Heart left ventricle (tissue), 16 donors: ENCODE measurements around the gene DESI2. TPM values are rescaled to one million over a fixed set of nuclear protein-coding genes. Genes with fewer than 3 reads are reported as not detected.

Experiments used
- ATAC-seq, 4 donors: fragments of 200-7000 bp; cut with Tn5 transposase; one replicate each; pipeline ENCODE4 v1.9.1; 2020 to 2022; ENCODE audit warnings: moderate library complexity in 4 of 4, mild to moderate bottlenecking in 3 of 4, moderate number of reproducible peaks in 1 of 4
- DNase-seq, 5 donors: peaks; one replicate each; pipeline ENCODE4 v3.0.0-alpha.2; 2020
- H3K27ac ChIP-seq, 12 donors: fragments of 200-600 bp; sonication (generic) in 4 of 12; one replicate each; pipeline versions ENCODE4 v1.5.0 to v1.8.0; 2016 to 2022; ENCODE audit warnings: mild to moderate bottlenecking in 2 of 12
- H3K27me3 ChIP-seq, 9 donors: fragments of 200-600 bp; sonication (generic) in 2 of 9; one replicate each; pipeline versions ENCODE4 v1.5.1 to v1.8.0; 2016 to 2022; ENCODE audit warnings: mild to moderate bottlenecking in 3 of 9
- H3K36me3 ChIP-seq, 9 donors: fragments of 200-600 bp; sonication (generic) in 2 of 9; one replicate each; pipeline versions ENCODE4 v1.5.0 to v1.8.0; 2018 to 2022; ENCODE audit warnings: mild to moderate bottlenecking in 2 of 9
- H3K4me1 ChIP-seq, 12 donors: fragments of 200-600 bp; sonication (generic) in 4 of 12; one replicate each; pipeline versions ENCODE4 v1.5.0 to v1.8.0; 2016 to 2022; ENCODE audit warnings: mild to moderate bottlenecking in 3 of 12
- H3K4me3 ChIP-seq, 12 donors: fragments of 200-600 bp; sonication (generic) in 4 of 12; one replicate each; pipeline versions ENCODE4 v1.5.0 to v1.8.0; 2017 to 2022; ENCODE audit warnings: mild to moderate bottlenecking in 9 of 12, moderate library complexity in 4 of 12
- H3K9me3 ChIP-seq, 12 donors: fragments of 200-600 bp; sonication (generic) in 4 of 12; one replicate each; pipeline versions ENCODE4 v1.5.0 to v1.8.0; 2016 to 2022; ENCODE audit warnings: mild to moderate bottlenecking in 1 of 12
- POLR2A ChIP-seq, 2 donors: fragments of 450-650 bp; IDR thresholded peaks; one replicate each; pipeline ENCODE4 v1.6.1; 2017; ENCODE audit warnings: antibody characterized with exemption in 2 of 2, mild to moderate bottlenecking in 2 of 2, moderate library complexity in 2 of 2
- WGBS, 4 donors: extraction: QIAGEN DNeasy Blood & Tissue Kit in 2 of 4; methylation state at CpG; one replicate each; pipeline versions ENCODE4 v1.1.5 to v1.1.7; 2013 to 2018; 5-methylcytosine and 5-hydroxymethylcytosine counted together
- intact Hi-C, 10 donors: fragments of 100-400 bp; cut with DNase I; formaldehyde crosslinking; loops; one replicate each; pipeline versions ENCODE4 v1.11.1 to v1.14.2; 2022
- polyA plus RNA-seq, 2 donors: library from polyadenylated mRNA; stranded (reverse); fragments of 200-250 nt; gene quantifications; one replicate each; pipeline ENCODE4 v1.2.3, GENCODE V29; 2013
- total RNA-seq, 9 donors: library from RNA; depleted of rRNA in 2 of 9; stranded (reverse); fragments of >200 nt in 2 of 9; fragmentation: NEBNext Ultra II Directional in 3 of 9; extraction: Animal tissue kit (Norgen Biotek cat#: 25700) in 3 of 9; gene quantifications; one replicate each; pipeline versions ENCODE4 v1.1.0 to v1.2.4, GENCODE V29; 2016 to 2023
- TF ChIP-seq, protein P1 (sequence below), 12 donors: fragments of 200-600 bp; sonication (generic) in 4 of 12; IDR thresholded peaks; one replicate each; pipeline versions ENCODE4 v1.5.0 to v1.8.0; 2018 to 2022; ENCODE audit warnings: antibody characterized with exemption in 12 of 12, mild to moderate bottlenecking in 5 of 12
- donor health status: ischemic (EF 13 %, LVEDD 7.1; RV severe dilation, severe dysfunction).
- donor health status: healthy with polysubstance abuse.
- donor health status: DM: no; HTN: yes; CAD: no.
- donor health status: DM: no; HTN: no; CAD: no.
- donor health status: ischemic (EF 25% LVEDD 6.9; RV normal size, moderate dysfunction).
- donor health status: ischemic (EF 25% LVEDD 5.7; RV mildly dilated, moderate dysfunction).
- donor health status: healthy.
- donor health status: DM: yes; HTN: yes; CAD: no.
- donor health status: ischemic (EF 35%, LVEDD 5.7; RV mildly dilated, moderate dysfunction).
- donor health status: nonischemic (EF 11% LVEDD 7.7; RV severe dilation, severe dysfunction).
- donor health status: DM: yes; HTN: yes; CAD: no.
- donor health status: PGD.
- donor health status: ischemic (EF 29% LVEDD 5.4; RV normal size, mild dysfunction).
- donor health status: nonischemic (EF 23%, LVEDD 6.1; RV moderate dilation, normal function).

The DESI2 gene
- total and polyA plus RNA-seq, 11 donors = 8.2 to 34.2 (median 22.4) TPM

DNA sequence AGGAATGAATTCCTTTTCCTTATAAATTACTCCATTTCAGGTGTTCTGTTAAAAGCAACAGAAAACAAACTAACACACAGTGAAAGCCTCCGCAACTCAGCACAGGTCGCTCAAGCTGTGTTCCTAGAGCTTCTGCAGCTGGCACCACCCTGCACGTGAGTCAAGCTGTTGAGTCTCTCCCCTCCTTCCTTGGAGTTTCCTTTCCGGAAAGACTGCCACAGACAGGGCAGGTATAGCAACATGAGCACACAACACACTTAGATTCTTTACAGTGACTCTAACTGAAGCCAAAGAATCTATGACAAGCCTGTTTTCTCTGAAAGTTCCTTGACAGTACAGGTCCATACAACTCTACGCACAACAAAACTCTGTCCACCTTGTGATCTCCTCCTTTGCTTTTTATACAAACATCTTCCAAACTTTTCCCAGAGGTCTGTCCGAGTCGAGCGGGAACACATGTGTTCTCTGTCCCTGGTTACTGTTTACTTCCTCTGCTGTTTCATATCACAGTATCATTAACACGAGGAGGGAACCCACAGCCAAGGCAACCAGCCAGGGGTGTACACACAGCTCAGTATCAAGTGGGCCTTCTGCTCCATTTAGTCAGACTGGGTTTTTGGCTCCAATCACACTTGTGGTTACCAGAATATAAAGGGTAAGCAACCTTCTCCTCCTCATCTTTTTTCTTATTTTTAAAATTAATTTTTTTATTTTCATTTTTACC is 38.7 kb upstream of the DESI2 start:
- TF ChIP-seq, protein P1, sequence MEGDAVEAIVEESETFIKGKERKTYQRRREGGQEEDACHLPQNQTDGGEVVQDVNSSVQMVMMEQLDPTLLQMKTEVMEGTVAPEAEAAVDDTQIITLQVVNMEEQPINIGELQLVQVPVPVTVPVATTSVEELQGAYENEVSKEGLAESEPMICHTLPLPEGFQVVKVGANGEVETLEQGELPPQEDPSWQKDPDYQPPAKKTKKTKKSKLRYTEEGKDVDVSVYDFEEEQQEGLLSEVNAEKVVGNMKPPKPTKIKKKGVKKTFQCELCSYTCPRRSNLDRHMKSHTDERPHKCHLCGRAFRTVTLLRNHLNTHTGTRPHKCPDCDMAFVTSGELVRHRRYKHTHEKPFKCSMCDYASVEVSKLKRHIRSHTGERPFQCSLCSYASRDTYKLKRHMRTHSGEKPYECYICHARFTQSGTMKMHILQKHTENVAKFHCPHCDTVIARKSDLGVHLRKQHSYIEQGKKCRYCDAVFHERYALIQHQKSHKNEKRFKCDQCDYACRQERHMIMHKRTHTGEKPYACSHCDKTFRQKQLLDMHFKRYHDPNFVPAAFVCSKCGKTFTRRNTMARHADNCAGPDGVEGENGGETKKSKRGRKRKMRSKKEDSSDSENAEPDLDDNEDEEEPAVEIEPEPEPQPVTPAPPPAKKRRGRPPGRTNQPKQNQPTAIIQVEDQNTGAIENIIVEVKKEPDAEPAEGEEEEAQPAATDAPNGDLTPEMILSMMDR (IDR thresholded peaks at IDR 0.05) = no peak
- no peak for TF ChIP-seq POLR2A (IDR thresholded peaks at IDR 0.05)
- intact Hi-C loops = no loop called here
- 69 to 76% (median 74%) methylated on average over 9 of the region's 9 CpGs for WGBS, 4 donors
- no peaks in the 10 kb centered on the region for H3K9me3 ChIP-seq
- H3K36me3 ChIP-seq = no peaks in the 10 kb centered on the region
- DNase-seq = no peak
- no peak overlapping the region for H3K27ac ChIP-seq
- H3K4me1 ChIP-seq = no peaks in the 10 kb centered on the region
- H3K27me3 ChIP-seq = no peaks in the 10 kb centered on the region
- H3K4me3 ChIP-seq = no peak overlapping the region
- no peak for ATAC-seq

DNA sequence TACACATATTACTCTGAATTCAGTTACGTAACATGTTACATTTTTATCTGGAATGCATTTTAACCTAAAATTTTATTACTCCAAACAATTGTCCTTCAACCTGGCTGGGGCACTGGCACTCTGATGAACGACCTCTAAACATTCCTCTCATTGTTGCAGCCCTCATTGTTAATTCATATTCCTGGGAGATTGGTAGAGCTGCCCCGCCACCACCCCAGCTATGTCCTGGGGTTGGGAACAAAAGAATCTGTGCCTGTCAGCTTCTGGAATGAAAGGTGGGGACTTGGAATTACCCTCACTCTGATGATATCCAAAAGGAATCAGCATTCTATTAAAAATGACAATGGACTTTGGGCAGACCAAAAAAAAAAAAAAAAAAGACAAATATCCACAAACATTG is 38.0 kb upstream of the DESI2 start:
- no peaks in the 10 kb centered on the region for H3K9me3 ChIP-seq
- no peak overlapping the region for H3K4me3 ChIP-seq
- no peak overlapping the region for H3K27ac ChIP-seq
- no peaks in the 10 kb centered on the region for H3K27me3 ChIP-seq
- TF ChIP-seq, protein P1 (IDR thresholded peaks at IDR 0.05) = no peak
- no peak for TF ChIP-seq POLR2A (IDR thresholded peaks at IDR 0.05)
- H3K4me1 ChIP-seq = no peaks in the 10 kb centered on the region
- 42 to 74% (median 65%) methylated on average over 3 of the region's 3 CpGs for WGBS, 4 donors
- intact Hi-C loops = no loop called here
- ATAC-seq (no peak), DNase-seq (no peak)
- H3K36me3 ChIP-seq = no peaks in the 10 kb centered on the region

GRCh38 chr1:244615301-244615700 is 37.6 kb upstream of the DESI2 start:
- ATAC-seq = no peak
- WGBS, 4 donors = 79 to 87% (median 83%) methylated on average over 6 of the region's 6 CpGs
- Histone ChIP-seq H3K4me3 (no peak overlapping the region), H3K36me3 (no peaks in the 10 kb centered on the region), H3K4me1 (no peaks in the 10 kb centered on the region), H3K9me3 (no peaks in the 10 kb centered on the region), H3K27me3 (no peaks in the 10 kb centered on the region), H3K27ac (no peak overlapping the region)
- no peak for DNase-seq
- intact Hi-C loops = no loop called here
- TF ChIP-seq POLR2A (IDR thresholded peaks at IDR 0.05) = no peak
- TF ChIP-seq, protein P1 (IDR thresholded peaks at IDR 0.05) = no peak

GRCh38 chr1:244626709-244627108 is 26.2 kb upstream of the DESI2 start:
- Histone ChIP-seq H3K27ac (no peak overlapping the region), H3K4me3 (no peak overlapping the region), H3K9me3 (no peaks in the 10 kb centered on the region), H3K36me3 (no peaks in the 10 kb centered on the region), H3K4me1 (no peaks in the 10 kb centered on the region), H3K27me3 (peaks cover 0 to 6% (median 0%) of the 10 kb centered on the region in 9 donors)
- no peak for ATAC-seq
- WGBS, 4 donors = 91 to 93% (median 93%) methylated on average over 4 of the region's 4 CpGs
- TF ChIP-seq, protein P1 (IDR thresholded peaks at IDR 0.05) = no peak
- intact Hi-C loops = no loop called here
- DNase-seq = no peak
